ENCODE measurements around the gene STX2. TPM values are rescaled to one million over a fixed set of nuclear protein-coding genes. Genes with fewer than 3 reads are reported as not detected.
"Not testable (repeated sequence)": the region's sequence is repeated elsewhere in the genome, so short reads cannot be mapped to it uniquely, and the experiment has no call there.

Gene STX2
- total and polyA plus RNA-seq, 2 experiments from 2014 or later: 16.4 to 35.4 TPM

DNA sequence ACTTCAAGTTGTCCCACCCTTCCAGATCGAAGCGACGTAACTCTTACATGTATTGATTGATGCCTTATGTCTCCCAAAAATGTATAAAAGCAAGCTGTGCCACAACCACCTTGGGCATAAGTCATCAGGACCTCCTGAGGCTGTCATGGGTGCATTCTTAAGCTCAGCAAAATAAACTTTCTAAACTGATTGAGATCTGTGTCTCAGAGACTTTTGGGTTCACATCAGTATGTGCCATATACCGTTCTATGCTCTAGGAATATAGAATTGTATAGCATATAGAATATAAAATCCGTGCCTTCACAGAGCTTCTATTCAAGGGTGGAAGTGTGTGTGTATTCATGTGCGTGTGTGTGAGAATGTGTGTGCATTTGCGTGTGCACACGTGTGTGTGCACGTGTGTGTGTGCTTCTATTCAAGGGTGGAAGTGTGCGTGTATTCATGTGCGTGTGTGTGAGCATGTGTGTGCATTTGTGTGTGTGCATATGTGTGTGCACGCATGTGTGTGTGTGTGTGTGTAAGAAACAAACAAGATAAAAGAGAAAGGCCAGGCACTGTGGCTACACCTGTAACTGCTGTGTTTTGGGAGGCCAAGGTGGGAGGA, 11.5 kb upstream of the STX2 start (continued):
- no peak for TF ChIP-seq EZH2phosphoT487 (IDR thresholded peaks at IDR 0.05; ENCODE audit: unreplicated experiment)
- TF ChIP-seq, protein P1, sequence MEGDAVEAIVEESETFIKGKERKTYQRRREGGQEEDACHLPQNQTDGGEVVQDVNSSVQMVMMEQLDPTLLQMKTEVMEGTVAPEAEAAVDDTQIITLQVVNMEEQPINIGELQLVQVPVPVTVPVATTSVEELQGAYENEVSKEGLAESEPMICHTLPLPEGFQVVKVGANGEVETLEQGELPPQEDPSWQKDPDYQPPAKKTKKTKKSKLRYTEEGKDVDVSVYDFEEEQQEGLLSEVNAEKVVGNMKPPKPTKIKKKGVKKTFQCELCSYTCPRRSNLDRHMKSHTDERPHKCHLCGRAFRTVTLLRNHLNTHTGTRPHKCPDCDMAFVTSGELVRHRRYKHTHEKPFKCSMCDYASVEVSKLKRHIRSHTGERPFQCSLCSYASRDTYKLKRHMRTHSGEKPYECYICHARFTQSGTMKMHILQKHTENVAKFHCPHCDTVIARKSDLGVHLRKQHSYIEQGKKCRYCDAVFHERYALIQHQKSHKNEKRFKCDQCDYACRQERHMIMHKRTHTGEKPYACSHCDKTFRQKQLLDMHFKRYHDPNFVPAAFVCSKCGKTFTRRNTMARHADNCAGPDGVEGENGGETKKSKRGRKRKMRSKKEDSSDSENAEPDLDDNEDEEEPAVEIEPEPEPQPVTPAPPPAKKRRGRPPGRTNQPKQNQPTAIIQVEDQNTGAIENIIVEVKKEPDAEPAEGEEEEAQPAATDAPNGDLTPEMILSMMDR (conservative IDR thresholded peaks at IDR 0.05; ENCODE audit: low read depth in 2 of 2): no peak

DNA sequence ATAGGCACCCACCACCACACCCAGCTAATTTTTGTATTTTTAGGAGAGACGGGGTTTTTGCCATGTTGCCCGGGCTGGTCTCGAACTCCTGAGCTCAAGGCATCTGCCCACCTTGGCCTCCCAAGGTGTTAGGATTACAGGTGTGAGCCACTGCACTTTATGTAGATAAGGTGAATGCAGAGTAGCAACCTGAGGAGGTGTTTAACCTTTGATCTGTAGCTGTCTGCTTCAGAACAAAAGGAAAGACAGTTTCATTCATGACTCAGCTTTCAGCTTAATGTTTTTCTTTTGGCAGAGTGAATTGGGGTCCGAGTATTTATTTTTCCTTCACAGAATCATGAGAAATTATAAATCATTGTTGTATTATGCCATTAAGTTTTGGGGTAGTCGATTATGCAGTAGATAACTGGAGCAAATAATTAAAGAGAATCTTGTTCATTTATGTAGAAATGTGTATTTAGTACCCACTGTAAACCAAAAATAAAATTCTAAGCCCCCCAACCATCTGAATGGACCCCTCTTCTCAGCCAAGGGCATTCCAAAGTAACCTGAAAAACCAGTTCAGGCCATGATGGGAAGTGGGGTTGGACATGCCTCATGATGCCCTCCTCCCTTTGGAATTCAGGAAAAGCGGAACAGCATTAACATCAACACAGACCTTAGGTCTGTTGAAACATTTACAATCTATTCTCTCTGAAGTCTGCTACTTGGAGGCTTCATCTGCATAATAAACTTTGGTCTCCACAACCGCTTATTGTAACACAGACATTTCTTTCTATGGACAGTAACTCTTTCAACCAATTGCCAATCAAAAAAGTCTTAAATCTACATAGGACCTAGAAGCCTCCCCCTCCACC, 10.7 kb upstream of the STX2 start:
- Histone ChIP-seq H3K27ac (ENCODE audit: low read depth) (peak overlapping the region; percentile 95), H3K79me2 (replicated peaks; ENCODE audit: insufficient read depth) (no peaks in the 10 kb centered on the region), H3K9me2 (ENCODE audit: insufficient read depth) (no peaks in the 10 kb centered on the region), H3K4me3 (peak overlapping the region; percentile 24; the same call in 1 of the 2 replicates), H3K36me3 (ENCODE audit: insufficient read depth) (no peaks in the 10 kb centered on the region), H4K20me1 (replicated peaks; ENCODE audit: insufficient read depth) (no peaks in the 10 kb centered on the region), H3K4me1 (ENCODE audit: insufficient read depth) (peaks cover 14% of the 10 kb centered on the region), H3K4me2 (peak overlapping the region; percentile 45), H3K27me3 (ENCODE audit: insufficient read depth) (no peaks in the 10 kb centered on the region), H3F3A (replicated peaks; ENCODE audit: low read depth) (peaks cover 6% of the 10 kb centered on the region; the same call in 1 of the 2 replicates), H2AFZ (no peak overlapping the region)
- Mint-ChIP-seq H3K36me3 (ENCODE audit: low read depth) (peaks cover 20% of the 10 kb centered on the region), H3K4me1 (peaks cover 36% of the 10 kb centered on the region), H3K27me3 (ENCODE audit: insufficient read depth, low read depth, poor library complexity) (peaks cover 24% of the 10 kb centered on the region), H3K27ac (peak overlapping the region; percentile 98), H3K9me3 (peaks cover 24% of the 10 kb centered on the region), H3K4me3 (peak overlapping the region; percentile 53)
- DNase-seq (ENCODE audit: low spot score) (peak; percentile 94), ATAC-seq (peak; percentile 52)
- TF ChIP-seq, protein P2, sequence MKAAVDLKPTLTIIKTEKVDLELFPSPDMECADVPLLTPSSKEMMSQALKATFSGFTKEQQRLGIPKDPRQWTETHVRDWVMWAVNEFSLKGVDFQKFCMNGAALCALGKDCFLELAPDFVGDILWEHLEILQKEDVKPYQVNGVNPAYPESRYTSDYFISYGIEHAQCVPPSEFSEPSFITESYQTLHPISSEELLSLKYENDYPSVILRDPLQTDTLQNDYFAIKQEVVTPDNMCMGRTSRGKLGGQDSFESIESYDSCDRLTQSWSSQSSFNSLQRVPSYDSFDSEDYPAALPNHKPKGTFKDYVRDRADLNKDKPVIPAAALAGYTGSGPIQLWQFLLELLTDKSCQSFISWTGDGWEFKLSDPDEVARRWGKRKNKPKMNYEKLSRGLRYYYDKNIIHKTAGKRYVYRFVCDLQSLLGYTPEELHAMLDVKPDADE (IDR thresholded peaks at IDR 0.05): no peak
- peak; percentile 39; the same call in 1 of the 2 replicates for TF ChIP-seq CREB1 (CRISPR knock-in tag; IDR thresholded peaks at IDR 0.05; ENCODE audit: low read depth)

DNA sequence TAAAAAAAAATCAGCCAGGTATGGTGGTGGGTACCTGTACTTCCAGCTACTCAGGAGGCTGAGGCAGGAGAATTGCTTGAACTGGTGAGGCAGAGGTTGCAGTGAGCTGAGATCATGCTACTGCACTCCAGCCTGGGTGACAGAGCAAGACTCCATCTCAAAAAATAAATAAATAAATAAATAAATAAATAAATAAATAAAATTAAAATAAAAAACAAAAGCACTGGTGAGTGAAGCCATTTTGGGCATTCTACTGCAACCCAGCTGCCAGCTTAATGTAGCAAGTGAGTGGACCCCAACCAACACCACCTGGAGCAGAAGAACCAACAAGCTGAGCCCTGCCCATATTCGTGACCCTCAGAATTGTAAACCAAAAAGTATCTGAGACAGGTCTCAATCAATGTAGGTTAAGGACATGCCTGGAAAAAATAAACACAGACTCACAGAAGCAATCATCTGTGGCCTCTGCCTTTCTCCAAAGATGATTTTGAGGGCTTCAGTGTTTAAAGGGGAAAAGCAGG, 9.8 kb upstream of the STX2 start:
- peaks cover 21% of the 10 kb centered on the region for H3K27me3 Mint-ChIP-seq (ENCODE audit: insufficient read depth, low read depth, poor library complexity)
- H3K4me2 ChIP-seq; H3K4me3 Mint-ChIP-seq; H3K27me3 ChIP-seq (ENCODE audit: insufficient read depth); H3K9me2 ChIP-seq (ENCODE audit: insufficient read depth); ATAC-seq; H3K79me2 ChIP-seq (replicated peaks; ENCODE audit: insufficient read depth); H4K20me1 ChIP-seq (replicated peaks; ENCODE audit: insufficient read depth); H3K36me3 ChIP-seq (ENCODE audit: insufficient read depth); H3F3A ChIP-seq (replicated peaks; ENCODE audit: low read depth); DNase-seq (ENCODE audit: low spot score); H2AFZ ChIP-seq; H3K4me3 ChIP-seq; H3K4me1 ChIP-seq (ENCODE audit: insufficient read depth): not testable (repeated sequence)
- peak overlapping the region; percentile 86 for H3K27ac ChIP-seq (ENCODE audit: low read depth)
- TF ChIP-seq ZNF331 (CRISPR knock-in tag; IDR thresholded peaks at IDR 0.05; ENCODE audit: low read depth): peak; percentile 98
- H3K27ac Mint-ChIP-seq: peak overlapping the region; percentile 90; the same call in 1 of the 2 replicates
- H3K36me3 Mint-ChIP-seq (ENCODE audit: low read depth): peaks cover 20% of the 10 kb centered on the region
- peaks cover 25% of the 10 kb centered on the region for H3K9me3 Mint-ChIP-seq
- peaks cover 30% of the 10 kb centered on the region for H3K4me1 Mint-ChIP-seq

DNA sequence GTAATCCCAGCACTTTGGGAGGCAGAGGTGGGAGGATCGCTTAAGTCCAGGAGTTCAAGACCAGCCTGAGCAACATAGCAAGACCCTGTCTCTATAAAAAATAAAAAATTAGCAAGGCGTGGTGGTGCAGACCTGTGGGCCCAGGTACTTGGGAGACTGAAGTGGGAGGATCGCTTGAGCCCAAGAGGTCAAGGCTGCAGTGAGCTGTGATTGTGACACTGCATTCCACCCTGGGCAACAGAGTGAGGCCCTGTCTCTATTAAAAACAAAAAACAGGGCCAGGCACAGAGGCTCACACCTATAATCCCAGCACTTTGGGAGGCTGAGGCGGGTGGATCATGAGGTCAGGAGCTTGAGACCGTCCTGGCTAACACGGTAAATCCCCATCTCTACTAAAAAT, 9.1 kb upstream of the STX2 start:
- H3K4me1 Mint-ChIP-seq: peaks cover 24% of the 10 kb centered on the region
- H3K9me2 ChIP-seq (ENCODE audit: insufficient read depth); DNase-seq (ENCODE audit: low spot score); H3K4me2 ChIP-seq; H3K4me3 Mint-ChIP-seq; H3K36me3 ChIP-seq (ENCODE audit: insufficient read depth); H3F3A ChIP-seq (replicated peaks; ENCODE audit: low read depth); H3K4me1 ChIP-seq (ENCODE audit: insufficient read depth); H3K4me3 ChIP-seq; ATAC-seq; H4K20me1 ChIP-seq (replicated peaks; ENCODE audit: insufficient read depth); H2AFZ ChIP-seq; H3K27ac ChIP-seq (ENCODE audit: low read depth); H3K79me2 ChIP-seq (replicated peaks; ENCODE audit: insufficient read depth); H3K27me3 ChIP-seq (ENCODE audit: insufficient read depth); H3K27ac Mint-ChIP-seq: not testable (repeated sequence)
- H3K36me3 Mint-ChIP-seq (ENCODE audit: low read depth): peaks cover 20% of the 10 kb centered on the region
- H3K27me3 Mint-ChIP-seq (ENCODE audit: insufficient read depth, low read depth, poor library complexity): peaks cover 16% of the 10 kb centered on the region
- peaks cover 25% of the 10 kb centered on the region for H3K9me3 Mint-ChIP-seq

Measured in GM23338 (cell line).